CD14-positive monocyte (primary cell): ENCODE results near the gene APBB1. TPM values are rescaled to one million over a fixed set of nuclear protein-coding genes. Genes with fewer than 3 reads are reported as not detected.

Source experiments
- DNase-seq, 3 donors: peaks; one replicate each; pipeline ENCODE4 v3.0.0-alpha.2; 2011 to 2022
- H2AFZ ChIP-seq: 2 replicates; pipeline ENCODE4 v1.6.0; 2012; ENCODE audit warnings: mild to moderate bottlenecking, low read depth, low read length, inconsistent platforms; ENCODE audit not compliant: insufficient read depth, poor library complexity, severe bottlenecking
- H3K27ac ChIP-seq, 2 donors: 1 replicate in 1 of 2; 2 replicates in 1 of 2; pipeline ENCODE4 v1.5.1; 2012 to 2013; ENCODE audit warnings: low read length in 2 of 2, control low read depth in 1 of 2, inconsistent platforms in 1 of 2, low read depth in 1 of 2, mild to moderate bottlenecking in 1 of 2
- H3K27me3 ChIP-seq, 2 donors: one replicate each; pipeline versions ENCODE4 v1.6.0 to v1.6.1; 2011 to 2013; ENCODE audit warnings: low read length in 2 of 2; ENCODE audit not compliant: control insufficient read depth in 2 of 2, insufficient read depth in 2 of 2
- H3K36me3 ChIP-seq, 2 donors: replicated peaks in 1 of 2; 1 replicate in 1 of 2; 2 replicates in 1 of 2; pipeline versions ENCODE4 v1.5.1 to v1.6.1; 2012 to 2013; ENCODE audit warnings: low read length in 2 of 2, control low read depth in 1 of 2, inconsistent platforms in 1 of 2, mild to moderate bottlenecking in 1 of 2; ENCODE audit not compliant: insufficient read depth in 2 of 2, control insufficient read depth in 1 of 2
- H3K4me1 ChIP-seq, 2 donors: 1 replicate in 1 of 2; 2 replicates in 1 of 2; pipeline versions ENCODE4 v1.5.1 to v1.6.1; 2012 to 2013; ENCODE audit warnings: low read length in 2 of 2, control low read depth in 1 of 2, inconsistent platforms in 1 of 2, mild to moderate bottlenecking in 1 of 2, moderate library complexity in 1 of 2; ENCODE audit not compliant: insufficient read depth in 2 of 2, control insufficient read depth in 1 of 2
- H3K4me2 ChIP-seq: replicated peaks from 2 replicates; pipeline ENCODE3; 2012; ENCODE audit warnings: low read length, moderate library complexity, mild to moderate bottlenecking; ENCODE audit not compliant: poor library complexity, severe bottlenecking; ENCODE audit errors: extremely low read depth
- H3K4me3 ChIP-seq, 3 experiments: fragments of 200-600 bp in 1 of 3; sonication (generic) in 1 of 3; replicated peaks in 1 of 3; 1 replicate in 2 of 3; 2 replicates in 1 of 3; pipeline ENCODE4 v1.5.1; 2011 to 2013; ENCODE audit warnings: low read length in 3 of 3, mild to moderate bottlenecking in 3 of 3, control low read depth in 2 of 3, low read depth in 2 of 3, inconsistent platforms in 1 of 3, moderate library complexity in 1 of 3
- H3K79me2 ChIP-seq: 2 replicates; pipeline ENCODE4 v1.6.0; 2012; ENCODE audit warnings: mild to moderate bottlenecking, control low read depth, inconsistent platforms, low read length, moderate library complexity; ENCODE audit not compliant: insufficient read depth
- H3K9ac ChIP-seq: 2 replicates; pipeline ENCODE4 v1.6.0; 2017; ENCODE audit warnings: low read length, mild to moderate bottlenecking; ENCODE audit not compliant: insufficient read depth, poor library complexity, severe bottlenecking
- H3K9me3 ChIP-seq, 2 donors: replicated peaks in 1 of 2; 1 replicate in 1 of 2; 2 replicates in 1 of 2; pipeline versions ENCODE4 v1.5.1 to v1.6.1; 2012 to 2013; ENCODE audit warnings: low read length in 2 of 2, control low read depth in 1 of 2; ENCODE audit not compliant: control insufficient read depth in 1 of 2, insufficient read depth in 1 of 2
- H4K20me1 ChIP-seq: 2 replicates; pipeline ENCODE4 v1.6.0; 2012; ENCODE audit warnings: mild to moderate bottlenecking, low read length, control low read depth, moderate library complexity; ENCODE audit not compliant: insufficient read depth
- H3K27ac Mint-ChIP-seq, 7 donors: one replicate each; pipeline ENCODE4 v1.8.0; 2020; ENCODE audit warnings: mild to moderate bottlenecking in 7 of 7, mixed read lengths in 7 of 7, moderate library complexity in 6 of 7, inconsistent platforms in 2 of 7
- H3K27me3 Mint-ChIP-seq, 3 donors: one replicate each; pipeline ENCODE4 v1.8.0; 2021 to 2022; ENCODE audit warnings: low read depth in 3 of 3, mild to moderate bottlenecking in 3 of 3, mixed read lengths in 3 of 3, moderate library complexity in 3 of 3, inconsistent platforms in 1 of 3
- H3K36me3 Mint-ChIP-seq, 2 donors: one replicate each; pipeline ENCODE4 v1.8.0; 2020; ENCODE audit warnings: mixed read lengths in 2 of 2, inconsistent platforms in 1 of 2, mild to moderate bottlenecking in 1 of 2
- H3K4me1 Mint-ChIP-seq: one replicate; pipeline ENCODE4 v1.8.0; 2020; ENCODE audit warnings: mild to moderate bottlenecking, mixed read lengths
- H3K4me3 Mint-ChIP-seq, 2 donors: one replicate each; pipeline ENCODE4 v1.8.0; 2020; ENCODE audit warnings: mild to moderate bottlenecking in 2 of 2, mixed read lengths in 2 of 2, moderate library complexity in 1 of 2
- H3K9me3 Mint-ChIP-seq, 7 donors: one replicate each; pipeline ENCODE4 v1.8.0; 2020 to 2022; ENCODE audit warnings: mixed read lengths in 7 of 7, mild to moderate bottlenecking in 6 of 7, moderate library complexity in 6 of 7, inconsistent platforms in 2 of 7
- WGBS: methylation state at CpG from one replicate; pipeline ENCODE4 v1.1.5; 2013; ENCODE audit warnings: missing lambda C conversion rate; ENCODE audit not compliant: insufficient coverage; 5-methylcytosine and 5-hydroxymethylcytosine counted together
- intact Hi-C, 2 donors: fragments of 100-400 bp; cut with micrococcal nuclease; formaldehyde crosslinking; loops; one replicate each; pipeline versions ENCODE4 v1.15.0 to v1.15.1; 2023
- polyA plus RNA-seq, 3 donors: library from polyadenylated mRNA; depleted of rRNA in 1 of 3; unstranded in 2 of 3; stranded (reverse) in 1 of 3; fragments of 300-500 nt in 2 of 3; fragments of >200 nt in 1 of 3; fragmentation: Illumina TruSeq in 2 of 3; gene quantifications; 1 replicate in 2 of 3; 2 replicates in 1 of 3; pipeline ENCODE4 v1.2.3, GENCODE V29; 2012 to 2021
- TF ChIP-seq, protein P1 (sequence below): fragments of 200-600 bp; IDR thresholded peaks from one replicate; pipeline ENCODE4 v1.8.0; 2022; ENCODE audit warnings: antibody characterized with exemption, mild to moderate bottlenecking

The APBB1 gene
- polyA plus RNA-seq, 3 donors, result 0.85 to 2.5 (median 2.4) TPM

GRCh38 chr11:6356503-6357055 lies 62.3 kb downstream of the APBB1 start:
- Mint-ChIP-seq H3K27ac (no peak overlapping the region), H3K4me1 (no peaks in the 10 kb centered on the region), H3K27me3 (peaks cover 2 to 5% (median 3%) of the 10 kb centered on the region in 3 donors), H3K9me3 (no peaks in the 10 kb centered on the region), H3K4me3 (no peak overlapping the region), H3K36me3 (no peaks in the 10 kb centered on the region)
- TF ChIP-seq, protein P1, sequence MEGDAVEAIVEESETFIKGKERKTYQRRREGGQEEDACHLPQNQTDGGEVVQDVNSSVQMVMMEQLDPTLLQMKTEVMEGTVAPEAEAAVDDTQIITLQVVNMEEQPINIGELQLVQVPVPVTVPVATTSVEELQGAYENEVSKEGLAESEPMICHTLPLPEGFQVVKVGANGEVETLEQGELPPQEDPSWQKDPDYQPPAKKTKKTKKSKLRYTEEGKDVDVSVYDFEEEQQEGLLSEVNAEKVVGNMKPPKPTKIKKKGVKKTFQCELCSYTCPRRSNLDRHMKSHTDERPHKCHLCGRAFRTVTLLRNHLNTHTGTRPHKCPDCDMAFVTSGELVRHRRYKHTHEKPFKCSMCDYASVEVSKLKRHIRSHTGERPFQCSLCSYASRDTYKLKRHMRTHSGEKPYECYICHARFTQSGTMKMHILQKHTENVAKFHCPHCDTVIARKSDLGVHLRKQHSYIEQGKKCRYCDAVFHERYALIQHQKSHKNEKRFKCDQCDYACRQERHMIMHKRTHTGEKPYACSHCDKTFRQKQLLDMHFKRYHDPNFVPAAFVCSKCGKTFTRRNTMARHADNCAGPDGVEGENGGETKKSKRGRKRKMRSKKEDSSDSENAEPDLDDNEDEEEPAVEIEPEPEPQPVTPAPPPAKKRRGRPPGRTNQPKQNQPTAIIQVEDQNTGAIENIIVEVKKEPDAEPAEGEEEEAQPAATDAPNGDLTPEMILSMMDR, result no peak
- no peak for DNase-seq
- intact Hi-C loops, result no loop called here
- Histone ChIP-seq H4K20me1 (no peaks in the 10 kb centered on the region), H2AFZ (no peak overlapping the region), H3K9me3 (no peaks in the 10 kb centered on the region), H3K79me2 (no peaks in the 10 kb centered on the region), H3K27me3 (no peaks in the 10 kb centered on the region), H3K4me1 (no peaks in the 10 kb centered on the region), H3K4me3 (no peak overlapping the region), H3K4me2 (no peak overlapping the region), H3K36me3 (no peaks in the 10 kb centered on the region), H3K27ac (no peak overlapping the region), H3K9ac (no peak overlapping the region)
- 79% methylated on average over 3 of the region's 4 CpGs for WGBS

- H3K4me1 ChIP-seq, result no peaks in the 10 kb centered on the region
- no peak overlapping the region for H3K4me2 ChIP-seq
- Mint-ChIP-seq H3K4me3 (no peak overlapping the region), H3K27me3 (peaks cover 2 to 9% (median 3%) of the 10 kb centered on the region in 3 donors), H3K27ac (no peak overlapping the region), H3K36me3 (no peaks in the 10 kb centered on the region), H3K4me1 (no peaks in the 10 kb centered on the region), H3K9me3 (no peaks in the 10 kb centered on the region)
- H4K20me1 ChIP-seq, result no peaks in the 10 kb centered on the region
- no peak overlapping the region for H2AFZ ChIP-seq
- H3K27ac ChIP-seq, result no peak overlapping the region
- H3K27me3 ChIP-seq, result no peaks in the 10 kb centered on the region
- H3K9me3 ChIP-seq, result no peaks in the 10 kb centered on the region
- DNase-seq, result no peak
- intact Hi-C loops, result no loop called here
- no peak overlapping the region for H3K4me3 ChIP-seq
- H3K36me3 ChIP-seq, result no peaks in the 10 kb centered on the region
- no peak overlapping the region for H3K9ac ChIP-seq
- 100% methylated on average over 2 of the region's 4 CpGs for WGBS
- no peaks in the 10 kb centered on the region for H3K79me2 ChIP-seq
- TF ChIP-seq, protein P1, result no peak
Observed at GRCh38 chr11:6354651-6355485, 64.0 kb downstream of the APBB1 start.
